GM12878 (cell line): ENCODE results near the gene SLC39A11. TPM values are rescaled to one million over a fixed set of nuclear protein-coding genes. Genes with fewer than 3 reads are reported as not detected.

Experiments
- ATAC-seq: fragments of 200-7000 bp; cut with Tn5 transposase; 3 replicates; pipeline ENCODE4 v1.9.1; 2020; ENCODE audit warnings: mild to moderate bottlenecking, moderate library complexity
- BruUV-seq: library from RNA; stranded (reverse); fragments of 400-500 nt; replicated peaks from 2 replicates; lab custom pipeline; 2021; lab: Mats Ljungman, UMichigan
- CTCF ChIA-PET: fragments of 300-600 bp; sonication (Branson Sonifier 250); formaldehyde crosslinking; extraction: SDS; loops from one replicate; lab custom pipeline; 2021; ENCODE audit warnings: inconsistent platforms; lab: Yijun Ruan, JAX
- POLR2A ChIA-PET: fragments of 350-600 bp; formaldehyde crosslinking; extraction: SDS; loops from one replicate; lab custom pipeline; 2021; ENCODE audit warnings: inconsistent platforms; lab: Charles Lee
- RAD21 ChIA-PET: fragments of 300-600 bp; sonication (Branson Sonifier 250); formaldehyde crosslinking; loops from one replicate; lab custom pipeline; 2023; ENCODE audit warnings: antibody characterized with exemption; ENCODE audit not compliant: unreplicated experiment; lab: Charles Lee
- SMC1A ChIA-PET: fragments of 300-600 bp; sonication (Branson Sonifier 250); formaldehyde crosslinking; loops from one replicate; lab custom pipeline; 2023; ENCODE audit not compliant: unreplicated experiment, uncharacterized antibody; lab: Charles Lee
- DNase-seq: peaks from one replicate; pipeline ENCODE4 v3.0.0-alpha.2; 2011; ENCODE audit warnings: low read depth, low spot score
- FAIRE-seq: peaks from 3 replicates; lab custom pipeline; 2011; peaks lifted over from hg19 to GRCh38; lab: Jason Lieb, UNC
- H2AFZ ChIP-seq: 2 replicates; pipeline ENCODE4 v1.6.0; 2011; ENCODE audit warnings: low read depth, low read length, control low read depth; ENCODE audit not compliant: control insufficient read depth
- H3K27ac ChIP-seq: 2 replicates; pipeline ENCODE4 v1.5.1; 2011; ENCODE audit warnings: control low read depth; ENCODE audit not compliant: control insufficient read depth, insufficient read depth
- H3K27me3 ChIP-seq, 2 experiments: replicated peaks in 1 of 2; 2 replicates each; pipeline versions ENCODE4 v1.6.0 to v1.6.1; 2011; ENCODE audit warnings: low read length in 1 of 2; ENCODE audit not compliant: control insufficient read depth in 2 of 2, insufficient read depth in 2 of 2
- H3K36me3 ChIP-seq, 2 experiments: 2 replicates each; pipeline ENCODE4 v1.5.1; 2011; ENCODE audit warnings: low read length in 1 of 2; ENCODE audit not compliant: control insufficient read depth in 2 of 2, insufficient read depth in 2 of 2
- H3K4me1 ChIP-seq: 2 replicates; pipeline ENCODE4 v1.6.1; 2011; ENCODE audit warnings: mild to moderate bottlenecking, low read length, moderate library complexity, mixed read lengths; ENCODE audit not compliant: control insufficient read depth, insufficient read depth
- H3K4me2 ChIP-seq: 2 replicates; pipeline ENCODE4 v1.6.0; 2011; ENCODE audit warnings: control low read depth; ENCODE audit not compliant: control insufficient read depth, insufficient read depth
- H3K4me3 ChIP-seq: fragments of 200-600 bp; sonication (generic); 2 replicates; pipeline ENCODE4 v1.5.1; 2016
- H3K79me2 ChIP-seq: 2 replicates; pipeline ENCODE4 v1.6.0; 2011; ENCODE audit warnings: low read length; ENCODE audit not compliant: control insufficient read depth, insufficient read depth
- H3K9ac ChIP-seq: 2 replicates; pipeline ENCODE4 v1.8.0; 2011; ENCODE audit warnings: low read length, control low read depth, mixed read lengths; ENCODE audit not compliant: control insufficient read depth, insufficient read depth
- H3K9me3 ChIP-seq: replicated peaks from 3 replicates; pipeline ENCODE4 v1.5.1; 2011; ENCODE audit warnings: mild to moderate bottlenecking, low read length; ENCODE audit not compliant: control insufficient read depth, insufficient read depth
- H4K20me1 ChIP-seq: 2 replicates; pipeline ENCODE4 v1.6.0; 2011; ENCODE audit not compliant: control insufficient read depth, insufficient read depth
- ASH2L ChIP-seq: fragments of 300-600, 200-600 bp; sonication (generic); IDR thresholded peaks from 2 replicates; pipeline ENCODE4 v1.6.1; 2017; ENCODE audit warnings: low read depth, mild to moderate bottlenecking, borderline replicate concordance
- CHD1 ChIP-seq: IDR thresholded peaks from 2 replicates; pipeline ENCODE4 v1.6.1; 2012; ENCODE audit warnings: low read depth, low read length, improper control_type of control experiment
- ETV6 ChIP-seq, 2 experiments: fragments of 450-650 bp in 1 of 2; IDR thresholded peaks in 1 of 2; conservative IDR thresholded peaks in 1 of 2; 2 replicates each; pipeline ENCODE4 v1.6.1; 2014; ENCODE audit warnings: antibody characterized with exemption in 1 of 2, borderline replicate concordance in 1 of 2, low read depth in 1 of 2, mild to moderate bottlenecking in 1 of 2, moderate library complexity in 1 of 2
- KDM1A ChIP-seq: fragments of 200-600 bp; sonication (generic); IDR thresholded peaks from 2 replicates; pipeline ENCODE4 v1.6.1; 2016; ENCODE audit warnings: borderline replicate concordance
- NFYA ChIP-seq: IDR thresholded peaks from 2 replicates; pipeline ENCODE4 v1.6.1; 2011; ENCODE audit warnings: low read depth, mild to moderate bottlenecking, low read length, improper control_type of control experiment, borderline replicate concordance
- NRF1 ChIP-seq: conservative IDR thresholded peaks from 2 replicates; pipeline ENCODE4 v1.6.1; 2011; ENCODE audit warnings: mild to moderate bottlenecking, low read depth, low read length, improper control_type of control experiment
- PAX5 ChIP-seq: IDR thresholded peaks from 2 replicates; pipeline ENCODE4 v1.6.1; 2011; ENCODE audit warnings: low read depth, low read length, borderline replicate concordance
- POLR2A ChIP-seq: IDR thresholded peaks from 2 replicates; pipeline ENCODE4 v1.6.1; 2011; ENCODE audit warnings: low read depth, mild to moderate bottlenecking, low read length
- POLR2AphosphoS2 ChIP-seq: IDR thresholded peaks from 2 replicates; pipeline ENCODE4 v1.6.1; 2011; ENCODE audit warnings: low read depth, mild to moderate bottlenecking, low read length, improper control_type of control experiment, moderate library complexity
- SIN3A ChIP-seq: IDR thresholded peaks from 2 replicates; pipeline ENCODE4 v1.6.1; 2012; ENCODE audit warnings: low read depth, low read length, improper control_type of control experiment
- SMC3 ChIP-seq: IDR thresholded peaks from 2 replicates; pipeline ENCODE4 v1.6.1; 2011; ENCODE audit warnings: low read length, improper control_type of control experiment, borderline replicate concordance
- SPI1 ChIP-seq: IDR thresholded peaks from 2 replicates; pipeline ENCODE4 v1.6.1; 2011; ENCODE audit warnings: low read depth, mild to moderate bottlenecking, low read length, moderate library complexity, borderline replicate concordance; ENCODE audit not compliant: insufficient read depth
- SREBF2 ChIP-seq: IDR thresholded peaks from 2 replicates; pipeline ENCODE4 v1.6.1; 2012; ENCODE audit warnings: mild to moderate bottlenecking, low read length
- ZBED1 ChIP-seq: IDR thresholded peaks from 2 replicates; pipeline ENCODE4 v1.6.1; 2016; ENCODE audit warnings: borderline replicate concordance
- ZNF384 ChIP-seq: IDR thresholded peaks from 2 replicates; pipeline ENCODE4 v1.6.1; 2012; ENCODE audit warnings: low read depth, mild to moderate bottlenecking, low read length, improper control_type of control experiment, borderline replicate concordance
- ZSCAN29 ChIP-seq: fragments of 450-650 bp; IDR thresholded peaks from 2 replicates; pipeline ENCODE4 v1.6.1; 2017; ENCODE audit warnings: mild to moderate bottlenecking, moderate library complexity
- WGBS: methylation state at CpG from one replicate; pipeline ENCODE4 v1.1.6; 2016; ENCODE audit warnings: low lambda C conversion rate; ENCODE audit not compliant: insufficient replicate concordance, insufficient coverage; ENCODE audit errors: missing lambda C conversion rate; 5-methylcytosine and 5-hydroxymethylcytosine counted together
- in situ Hi-C: fragments of 300-500 bp; cut with MboI; formaldehyde crosslinking; loops from 9 replicates; pipeline ENCODE4 v1.14.3; 2018; ENCODE audit warnings: mixed read lengths
- intact Hi-C: fragments of 100-400 bp; cut with micrococcal nuclease; formaldehyde crosslinking; loops from one replicate; pipeline ENCODE4 v1.14.2; 2022; ENCODE audit not compliant: unreplicated experiment
- polyA plus RNA-seq, 11 experiments: library from polyadenylated mRNA; depleted of rRNA in 4 of 11; unstranded in 6 of 11; stranded (reverse) in 5 of 11; fragments of >200 nt; fragmentation: Nextera tagmentation in 4 of 11; fragmentation: Illumina TruSeq in 1 of 11; extraction: Ambion mirVana in 4 of 11; extraction: Trizol in 1 of 11; gene quantifications; 1 replicate in 1 of 11; 2 replicates in 10 of 11; pipeline versions ENCODE4 v1.2.1 to v1.2.3, GENCODE V29; 2011 to 2016; ENCODE audit warnings: inconsistent platforms in 2 of 11, missing spikeins in 2 of 11, low read depth in 1 of 11
- total RNA-seq, 4 experiments: library from RNA; depleted of rRNA in 3 of 4; stranded (reverse); fragments of >200 nt in 3 of 4; fragmentation: Illumina TruSeq in 1 of 4; extraction: Trizol in 1 of 4; gene quantifications; 2 replicates each; pipeline versions ENCODE4 v1.2.1 to v1.2.3, GENCODE V29; 2013 to 2021
- TF ChIP-seq, protein P1 (sequence below): IDR thresholded peaks from 2 replicates; pipeline ENCODE4 v1.6.1; 2012; ENCODE audit warnings: low read length, inconsistent platforms
- TF ChIP-seq, protein P2 (sequence below): fragments of 450-650 bp; IDR thresholded peaks from 2 replicates; pipeline ENCODE4 v1.6.1; 2017; ENCODE audit warnings: mild to moderate bottlenecking, moderate library complexity

SLC39A11 gene
- total and polyA plus RNA-seq, 10 of the 15 experiments (the other 5 are each of a cell fraction or from before 2014, with no cell fraction given): 8.6 to 23.8 (median 14.0) TPM

DNA sequence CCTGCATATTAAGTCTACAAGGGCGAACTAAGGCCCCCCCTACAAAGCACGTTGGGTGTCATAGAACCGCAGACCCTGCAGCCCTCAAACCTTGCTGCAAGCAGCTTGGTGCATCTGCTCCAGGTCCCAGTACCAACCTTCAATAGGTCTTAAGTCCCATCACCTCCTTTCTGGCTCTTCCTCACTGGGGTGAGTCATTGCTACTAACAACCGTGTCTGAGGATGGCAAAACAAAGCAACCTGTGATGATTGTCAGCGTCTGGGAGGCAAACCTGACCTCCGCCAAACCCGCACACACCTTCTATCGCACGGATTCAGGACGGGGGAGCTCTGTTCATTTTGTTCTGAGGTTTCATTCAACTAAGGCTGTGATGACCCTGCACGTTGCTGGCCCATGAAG is 138.9 kb downstream of the SLC39A11 start:
- Histone ChIP-seq H3K9me3 (no peaks in the 10 kb centered on the region), H3K27ac (no peak overlapping the region), H4K20me1 (no peaks in the 10 kb centered on the region; the same call in 1 of the 2 replicates), H3K9ac (no peak overlapping the region), H2AFZ (no peak overlapping the region), H3K79me2 (no peaks in the 10 kb centered on the region), H3K36me3 (no peaks in the 10 kb centered on the region), H3K27me3 (no peaks in the 10 kb centered on the region), H3K4me2 (no peak overlapping the region), H3K4me3 (no peak overlapping the region), H3K4me1 (no peaks in the 10 kb centered on the region)
- intact Hi-C loops: no loop called here
- ChIA-PET RAD21 (no interaction called here), SMC1A (no interaction called here), CTCF (interaction anchor here (0.6 to 4.2 kb wide), 2 partner anchors 32 to 132 kb away, joined by 5 to 23 read pairs; no protein-coding TSS in a partner anchor), POLR2A (no interaction called here)
- no TSS peak for BruUV-seq
- FAIRE-seq: no peak
- no peak for DNase-seq
- TF ChIP-seq ZBED1 (no peak), SPI1 (no peak), KDM1A (no peak), ZSCAN29 (no peak), NFYA (no peak), POLR2A (no peak), POLR2AphosphoS2 (no peak), PAX5 (no peak), SIN3A (no peak), ASH2L (no peak), ZNF384 (no peak), CHD1 (no peak), ETV6 (conservative IDR thresholded peaks at IDR 0.05 in 1 of 2, IDR thresholded peaks at IDR 0.05 in 1 of 2; ENCODE audit: borderline replicate concordance in 1 of 2, low read depth in 1 of 2) (no peak), SREBF2 (no peak), SMC3 (no peak), NRF1 (no peak)
- TF ChIP-seq, protein P1, sequence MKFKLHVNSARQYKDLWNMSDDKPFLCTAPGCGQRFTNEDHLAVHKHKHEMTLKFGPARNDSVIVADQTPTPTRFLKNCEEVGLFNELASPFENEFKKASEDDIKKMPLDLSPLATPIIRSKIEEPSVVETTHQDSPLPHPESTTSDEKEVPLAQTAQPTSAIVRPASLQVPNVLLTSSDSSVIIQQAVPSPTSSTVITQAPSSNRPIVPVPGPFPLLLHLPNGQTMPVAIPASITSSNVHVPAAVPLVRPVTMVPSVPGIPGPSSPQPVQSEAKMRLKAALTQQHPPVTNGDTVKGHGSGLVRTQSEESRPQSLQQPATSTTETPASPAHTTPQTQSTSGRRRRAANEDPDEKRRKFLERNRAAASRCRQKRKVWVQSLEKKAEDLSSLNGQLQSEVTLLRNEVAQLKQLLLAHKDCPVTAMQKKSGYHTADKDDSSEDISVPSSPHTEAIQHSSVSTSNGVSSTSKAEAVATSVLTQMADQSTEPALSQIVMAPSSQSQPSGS: no peak
- TF ChIP-seq, protein P2, sequence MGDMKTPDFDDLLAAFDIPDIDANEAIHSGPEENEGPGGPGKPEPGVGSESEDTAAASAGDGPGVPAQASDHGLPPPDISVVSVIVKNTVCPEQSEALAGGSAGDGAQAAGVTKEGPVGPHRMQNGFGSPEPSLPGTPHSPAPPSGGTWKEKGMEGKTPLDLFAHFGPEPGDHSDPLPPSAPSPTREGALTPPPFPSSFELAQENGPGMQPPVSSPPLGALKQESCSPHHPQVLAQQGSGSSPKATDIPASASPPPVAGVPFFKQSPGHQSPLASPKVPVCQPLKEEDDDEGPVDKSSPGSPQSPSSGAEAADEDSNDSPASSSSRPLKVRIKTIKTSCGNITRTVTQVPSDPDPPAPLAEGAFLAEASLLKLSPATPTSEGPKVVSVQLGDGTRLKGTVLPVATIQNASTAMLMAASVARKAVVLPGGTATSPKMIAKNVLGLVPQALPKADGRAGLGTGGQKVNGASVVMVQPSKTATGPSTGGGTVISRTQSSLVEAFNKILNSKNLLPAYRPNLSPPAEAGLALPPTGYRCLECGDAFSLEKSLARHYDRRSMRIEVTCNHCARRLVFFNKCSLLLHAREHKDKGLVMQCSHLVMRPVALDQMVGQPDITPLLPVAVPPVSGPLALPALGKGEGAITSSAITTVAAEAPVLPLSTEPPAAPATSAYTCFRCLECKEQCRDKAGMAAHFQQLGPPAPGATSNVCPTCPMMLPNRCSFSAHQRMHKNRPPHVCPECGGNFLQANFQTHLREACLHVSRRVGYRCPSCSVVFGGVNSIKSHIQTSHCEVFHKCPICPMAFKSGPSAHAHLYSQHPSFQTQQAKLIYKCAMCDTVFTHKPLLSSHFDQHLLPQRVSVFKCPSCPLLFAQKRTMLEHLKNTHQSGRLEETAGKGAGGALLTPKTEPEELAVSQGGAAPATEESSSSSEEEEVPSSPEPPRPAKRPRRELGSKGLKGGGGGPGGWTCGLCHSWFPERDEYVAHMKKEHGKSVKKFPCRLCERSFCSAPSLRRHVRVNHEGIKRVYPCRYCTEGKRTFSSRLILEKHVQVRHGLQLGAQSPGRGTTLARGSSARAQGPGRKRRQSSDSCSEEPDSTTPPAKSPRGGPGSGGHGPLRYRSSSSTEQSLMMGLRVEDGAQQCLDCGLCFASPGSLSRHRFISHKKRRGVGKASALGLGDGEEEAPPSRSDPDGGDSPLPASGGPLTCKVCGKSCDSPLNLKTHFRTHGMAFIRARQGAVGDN: no peak
- in situ Hi-C loops: no loop called here
- WGBS: 85% methylated on average over 11 of the region's 11 CpGs
- ATAC-seq: no peak
